Ishikawa (cell line): ENCODE measurements around the gene ANGPT4.

ENCODE experiments used
- CEBPB ChIP-seq: IDR thresholded peaks from 2 replicates; pipeline ENCODE4 v1.6.1; 2012
- CREB1 ChIP-seq: IDR thresholded peaks from 2 replicates; pipeline ENCODE4 v1.6.1; 2012; ENCODE audit warnings: low read depth
- EGR1 ChIP-seq: IDR thresholded peaks from 2 replicates; pipeline ENCODE4 v1.6.1; 2012
- EP300 ChIP-seq: IDR thresholded peaks from 2 replicates; pipeline ENCODE4 v1.6.1; 2012; ENCODE audit warnings: borderline replicate concordance
- FOXM1 ChIP-seq: IDR thresholded peaks from 2 replicates; pipeline ENCODE4 v1.6.1; 2012; ENCODE audit warnings: low read depth, borderline replicate concordance
- MAX ChIP-seq: IDR thresholded peaks from 2 replicates; pipeline ENCODE4 v1.6.1; 2012
- RAD21 ChIP-seq: IDR thresholded peaks from 2 replicates; pipeline ENCODE4 v1.6.1; 2012; ENCODE audit warnings: low read depth
- REST ChIP-seq: IDR thresholded peaks from 2 replicates; pipeline ENCODE4 v1.6.1; 2012; ENCODE audit warnings: low read depth, mild to moderate bottlenecking
- TAF1 ChIP-seq: IDR thresholded peaks from 2 replicates; pipeline ENCODE4 v1.6.1; 2012; ENCODE audit warnings: low read depth, mild to moderate bottlenecking
- TCF12 ChIP-seq: IDR thresholded peaks from 2 replicates; pipeline ENCODE4 v1.6.1; 2012; ENCODE audit warnings: low read depth
- TEAD4 ChIP-seq: IDR thresholded peaks from 2 replicates; pipeline ENCODE4 v1.6.1; 2012
- USF1 ChIP-seq: IDR thresholded peaks from 2 replicates; pipeline ENCODE4 v1.6.1; 2012
- YY1 ChIP-seq: IDR thresholded peaks from 2 replicates; pipeline ENCODE4 v1.6.1; 2012; ENCODE audit warnings: low read depth
- ZBTB7A ChIP-seq: IDR thresholded peaks from 2 replicates; pipeline ENCODE4 v1.6.1; 2012; ENCODE audit warnings: low read depth

GRCh38 chr20:859751-860231, 56.3 kb downstream of the ANGPT4 start:
- no peak for TF ChIP-seq RAD21
- no peak for TF ChIP-seq TCF12
- TF ChIP-seq MAX: no peak
- no peak for TF ChIP-seq CREB1
- no peak for TF ChIP-seq USF1
- no peak for TF ChIP-seq FOXM1
- no peak for TF ChIP-seq ZBTB7A
- TF ChIP-seq REST: no peak
- TF ChIP-seq TEAD4: no peak
- TF ChIP-seq TAF1: no peak
- TF ChIP-seq EP300: no peak
- TF ChIP-seq YY1: no peak
- TF ChIP-seq EGR1: no peak
- no peak for TF ChIP-seq CEBPB
